Mucosa of rectum (tissue), 2 donors: ENCODE data around the gene GNB1.
A peak's percentile ranks its signal among the peaks of the same experiment; 100 is the strongest.

Experiments
- H3K27ac ChIP-seq, 2 donors: one replicate each; pipeline ENCODE4 v1.7.0; 2013; ENCODE audit warnings: inconsistent platforms in 2 of 2, low read depth in 2 of 2, low read length in 2 of 2
- H3K27me3 ChIP-seq, 2 donors: one replicate each; pipeline ENCODE4 v1.7.0; 2013; ENCODE audit warnings: low read length in 2 of 2; ENCODE audit not compliant: control insufficient read depth in 2 of 2, insufficient read depth in 2 of 2
- H3K36me3 ChIP-seq, 2 donors: one replicate each; pipeline ENCODE4 v1.7.0; 2013; ENCODE audit warnings: low read length in 2 of 2; ENCODE audit not compliant: control insufficient read depth in 2 of 2, insufficient read depth in 2 of 2
- H3K4me1 ChIP-seq, 2 donors: one replicate each; pipeline ENCODE4 v1.7.0; 2013; ENCODE audit warnings: low read length in 2 of 2, mild to moderate bottlenecking in 1 of 2; ENCODE audit not compliant: control insufficient read depth in 2 of 2, insufficient read depth in 2 of 2
- H3K4me3 ChIP-seq, 2 donors: one replicate each; pipeline ENCODE4 v1.7.0; 2013; ENCODE audit warnings: low read length in 2 of 2
- H3K9ac ChIP-seq, 2 donors: one replicate each; pipeline ENCODE4 v1.7.0; 2013; ENCODE audit warnings: low read length in 2 of 2, low read depth in 1 of 2, mild to moderate bottlenecking in 1 of 2
- H3K9me3 ChIP-seq, 2 donors: one replicate each; pipeline ENCODE4 v1.7.0; 2013; ENCODE audit warnings: low read length in 2 of 2; ENCODE audit not compliant: control insufficient read depth in 2 of 2
- donor health status: healthy.
- donor health status: Normal muscosa, but diverticular disease.

Gene GNB1

GRCh38 chr1:1841575-1841995, 49.3 kb downstream of the GNB1 start:
- H3K9ac ChIP-seq: peak overlapping the region in 1 of 2 donors; percentile 9
- peaks cover 0 to 3% of the 10 kb centered on the region in 2 donors for H3K36me3 ChIP-seq
- no peaks in the 10 kb centered on the region for H3K27me3 ChIP-seq
- H3K4me3 ChIP-seq: no peak overlapping the region
- no peaks in the 10 kb centered on the region for H3K9me3 ChIP-seq
- peak overlapping the region; percentile 11 to 27 for H3K27ac ChIP-seq
- H3K4me1 ChIP-seq: peaks cover 7 to 13% of the 10 kb centered on the region in 2 donors

DNA sequence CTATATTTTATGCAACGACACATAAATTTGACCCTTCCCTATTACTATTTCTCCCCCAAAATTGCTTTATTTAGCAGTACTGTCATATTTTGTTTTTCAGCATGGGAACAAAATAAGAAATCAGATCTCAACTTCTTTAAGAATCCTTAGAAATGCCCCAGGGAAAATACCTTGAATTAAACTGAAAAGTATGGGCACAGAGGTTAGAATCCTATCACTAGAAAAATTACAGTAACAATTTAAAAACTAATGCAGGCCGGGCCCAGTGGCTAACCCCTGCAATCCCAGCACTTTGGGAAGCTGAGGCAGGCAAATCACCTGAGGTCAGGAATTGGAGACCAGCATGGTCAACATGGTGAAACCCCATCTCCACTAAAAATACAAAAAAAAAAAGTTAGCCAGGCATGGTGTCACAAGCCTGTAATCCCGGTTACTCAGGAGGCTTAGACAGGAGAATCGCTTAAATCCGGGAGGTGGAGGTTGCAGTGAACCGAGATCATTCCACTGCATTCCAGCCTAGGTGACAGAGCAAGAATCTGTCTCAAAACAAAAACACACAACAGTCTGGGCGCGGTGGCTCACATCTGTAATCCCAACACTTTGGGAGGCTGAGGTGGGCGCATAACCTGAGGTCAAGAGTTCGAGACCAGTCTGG, 51.4 kb downstream of the GNB1 start:
- Histone ChIP-seq H3K9me3 (no peaks in the 10 kb centered on the region), H3K4me1 (peaks cover 5 to 10% of the 10 kb centered on the region in 2 donors), H3K27ac (no peak overlapping the region), H3K4me3 (no peak overlapping the region), H3K27me3 (no peaks in the 10 kb centered on the region), H3K36me3 (peaks cover 11% of the 10 kb centered on the region in 2 donors), H3K9ac (no peak overlapping the region)

- Histone ChIP-seq H3K27me3 (no peaks in the 10 kb centered on the region), H3K27ac (no peak overlapping the region), H3K36me3 (peaks cover 18 to 19% of the 10 kb centered on the region in 2 donors), H3K4me1 (peaks cover 0 to 2% of the 10 kb centered on the region in 2 donors), H3K9me3 (no peaks in the 10 kb centered on the region), H3K4me3 (no peak overlapping the region), H3K9ac (no peak overlapping the region)
Observed at GRCh38 chr1:1836119-1836518, 54.8 kb downstream of the GNB1 start.

GRCh38 chr1:1835546-1835945, 55.3 kb downstream of the GNB1 start:
- H3K27ac ChIP-seq: no peak overlapping the region
- peaks cover 18 to 19% of the 10 kb centered on the region in 2 donors for H3K36me3 ChIP-seq
- no peak overlapping the region for H3K9ac ChIP-seq
- peaks cover 0 to 2% of the 10 kb centered on the region in 2 donors for H3K4me1 ChIP-seq
- no peaks in the 10 kb centered on the region for H3K27me3 ChIP-seq
- no peak overlapping the region for H3K4me3 ChIP-seq
- no peaks in the 10 kb centered on the region for H3K9me3 ChIP-seq

GRCh38 chr1:1833916-1834325, 57.0 kb downstream of the GNB1 start:
- Histone ChIP-seq H3K27me3 (no peaks in the 10 kb centered on the region), H3K9ac (no peak overlapping the region), H3K27ac (no peak overlapping the region), H3K36me3 (peaks cover 19 to 22% of the 10 kb centered on the region in 2 donors), H3K9me3 (no peaks in the 10 kb centered on the region), H3K4me3 (no peak overlapping the region), H3K4me1 (peaks cover 0 to 2% of the 10 kb centered on the region in 2 donors)

DNA sequence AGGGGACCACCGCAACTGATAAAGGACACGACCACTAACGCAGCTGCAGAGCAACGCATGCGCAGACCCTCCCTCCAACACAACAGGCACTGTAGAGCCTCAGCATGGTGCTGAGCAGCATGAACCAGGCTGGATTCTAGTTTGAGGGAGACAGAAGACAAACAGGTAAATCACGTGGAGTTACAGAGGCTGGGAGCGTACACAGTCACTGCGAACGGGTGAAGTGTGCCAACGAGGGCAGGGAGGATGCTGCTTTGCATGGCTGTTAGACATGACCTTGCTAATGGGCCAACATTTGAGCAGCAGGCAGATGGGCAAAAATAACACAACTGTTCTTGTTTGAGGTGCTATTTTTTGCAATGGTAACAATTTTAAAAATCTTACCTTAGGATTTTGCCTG, 57.4 kb downstream of the GNB1 start:
- Histone ChIP-seq H3K9ac (no peak overlapping the region), H3K27me3 (no peaks in the 10 kb centered on the region), H3K9me3 (no peaks in the 10 kb centered on the region), H3K4me3 (no peak overlapping the region), H3K36me3 (peaks cover 19 to 22% of the 10 kb centered on the region in 2 donors), H3K4me1 (peaks cover 0 to 2% of the 10 kb centered on the region in 2 donors), H3K27ac (no peak overlapping the region)

GRCh38 chr1:1832820-1833219, 58.1 kb downstream of the GNB1 start:
- Histone ChIP-seq H3K27ac (no peak overlapping the region), H3K9me3 (no peaks in the 10 kb centered on the region)

DNA sequence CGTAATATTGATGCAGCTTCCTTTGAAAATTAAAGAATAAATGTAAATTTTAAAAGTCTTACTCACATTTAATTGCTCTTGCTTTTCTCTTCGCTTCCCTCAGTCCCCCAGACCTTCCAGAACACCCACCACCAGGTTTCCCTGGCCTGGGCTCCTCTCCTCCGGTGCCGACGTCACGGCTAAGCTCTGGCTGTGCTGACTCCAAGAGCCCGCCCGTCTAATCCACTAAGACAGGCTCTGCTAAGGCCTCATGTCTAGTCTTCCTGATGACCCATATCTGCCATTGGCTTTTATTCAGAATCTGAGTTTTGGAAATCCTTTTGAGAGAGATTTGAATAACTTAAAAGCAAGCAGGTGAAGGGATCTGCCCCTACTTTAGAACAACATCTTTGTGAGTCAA, 58.7 kb downstream of the GNB1 start:
- no peak overlapping the region for H3K4me3 ChIP-seq
- H3K4me1 ChIP-seq: peaks cover 0 to 2% of the 10 kb centered on the region in 2 donors
- H3K27ac ChIP-seq: no peak overlapping the region
- H3K9me3 ChIP-seq: no peaks in the 10 kb centered on the region
- no peak overlapping the region for H3K9ac ChIP-seq
- peaks cover 23% of the 10 kb centered on the region in 2 donors for H3K36me3 ChIP-seq
- no peaks in the 10 kb centered on the region for H3K27me3 ChIP-seq

More at GRCh38 chr1:1832820-1833219, 58.1 kb downstream of the GNB1 start:
- H3K4me3 ChIP-seq: no peak overlapping the region
- peaks cover 0 to 2% of the 10 kb centered on the region in 2 donors for H3K4me1 ChIP-seq
- peaks cover 19 to 22% of the 10 kb centered on the region in 2 donors for H3K36me3 ChIP-seq
- H3K9ac ChIP-seq: no peak overlapping the region
- H3K27me3 ChIP-seq: no peaks in the 10 kb centered on the region

DNA sequence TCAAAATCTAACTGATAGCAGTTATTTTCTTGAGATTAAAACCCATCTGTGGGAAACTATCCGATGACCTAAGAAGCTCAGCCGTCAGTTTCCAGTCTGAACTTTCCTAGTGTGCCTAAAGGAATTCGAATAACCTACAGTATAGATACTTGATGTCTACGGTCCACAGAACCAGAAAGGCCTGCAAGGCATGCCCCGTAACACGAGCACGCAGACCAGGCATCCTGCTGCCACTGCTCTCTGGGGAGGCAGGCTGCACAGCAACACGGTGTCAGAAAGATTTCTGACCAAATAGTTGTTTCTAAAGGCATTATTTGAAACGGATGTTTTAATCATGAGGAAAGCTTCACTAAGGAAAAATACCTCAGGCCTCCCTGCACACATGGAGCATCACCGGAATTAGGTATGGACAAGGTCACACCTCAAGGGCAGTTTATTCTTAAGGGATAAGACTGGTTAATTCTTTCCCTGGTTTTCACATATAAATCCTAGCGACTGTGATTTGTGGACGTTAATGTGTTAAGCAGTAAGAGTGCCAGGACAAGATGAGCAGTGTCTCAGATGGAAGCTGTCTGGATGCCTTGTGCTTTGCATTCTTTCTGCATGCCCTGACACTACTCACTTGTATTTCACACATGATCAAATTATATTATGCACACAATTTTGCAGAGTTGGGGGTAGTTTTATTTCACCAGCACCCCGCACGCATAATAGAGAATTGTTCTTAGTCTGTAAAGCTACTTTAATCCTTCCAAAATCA, 63.6 kb downstream of the GNB1 start:
- Histone ChIP-seq H3K27me3 (no peaks in the 10 kb centered on the region), H3K4me1 (peaks cover 3 to 7% of the 10 kb centered on the region in 2 donors), H3K9me3 (no peaks in the 10 kb centered on the region), H3K36me3 (peaks cover 15 to 25% of the 10 kb centered on the region in 2 donors), H3K27ac (no peak overlapping the region), H3K9ac (no peak overlapping the region), H3K4me3 (no peak overlapping the region)

GRCh38 chr1:1826356-1827088, 64.4 kb downstream of the GNB1 start:
- H3K27ac ChIP-seq: no peak overlapping the region
- H3K9me3 ChIP-seq: no peaks in the 10 kb centered on the region
- no peak overlapping the region for H3K9ac ChIP-seq
- H3K36me3 ChIP-seq: peaks cover 11 to 25% of the 10 kb centered on the region in 2 donors
- H3K4me1 ChIP-seq: peaks cover 3 to 7% of the 10 kb centered on the region in 2 donors
- no peak overlapping the region for H3K4me3 ChIP-seq
- no peaks in the 10 kb centered on the region for H3K27me3 ChIP-seq
